ENCODE measurements around the gene PARD3.

PARD3 gene

DNA sequence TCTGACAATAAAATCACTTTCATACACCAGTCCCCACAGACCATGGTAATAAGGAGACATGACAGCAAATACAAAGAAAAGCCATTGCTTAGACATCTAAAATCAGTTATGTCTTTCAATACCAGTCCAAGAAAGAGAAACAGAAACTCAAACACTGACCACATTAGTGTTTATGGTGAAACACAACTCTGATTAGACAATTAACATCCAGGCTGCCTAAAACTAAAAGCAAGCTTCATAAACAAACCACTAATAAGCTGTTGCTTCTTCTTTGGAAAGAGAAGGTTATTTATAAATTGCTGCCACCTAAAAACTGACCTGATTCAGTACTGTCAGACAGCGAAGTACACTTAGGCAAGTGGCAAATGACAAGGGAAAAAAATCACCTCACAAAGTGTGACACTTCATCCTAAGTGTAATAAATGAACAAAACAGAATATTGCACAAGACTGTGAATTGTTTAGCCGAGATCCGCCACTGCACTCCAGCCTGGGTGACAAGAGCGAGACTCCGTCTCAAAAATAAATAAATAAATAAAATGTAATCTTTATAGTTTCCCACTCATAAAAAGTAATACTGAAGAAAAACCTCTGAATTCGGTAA is 277.4 kb downstream of the PARD3 start:
- DNase-seq (ENCODE audit: low spot score) = no peak

DNA sequence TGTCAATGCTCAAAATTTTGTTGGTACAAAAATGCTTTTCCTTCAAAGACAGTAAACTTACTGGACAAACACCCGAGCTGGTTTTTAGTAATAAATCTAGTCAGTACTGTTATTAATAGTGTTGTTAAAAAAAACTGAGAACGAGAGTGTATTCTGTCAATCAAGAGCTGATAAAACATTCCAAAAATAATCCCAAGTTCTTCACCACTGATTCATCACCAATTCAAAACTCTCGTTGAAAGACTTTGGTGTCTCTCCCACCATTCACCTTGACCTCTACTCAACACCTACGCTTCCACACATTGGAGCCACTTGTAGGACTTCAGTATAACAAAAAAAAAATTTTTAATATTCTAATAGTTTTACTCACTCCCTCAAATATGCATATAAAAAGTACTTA is 279.2 kb downstream of the PARD3 start:
- DNase-seq (ENCODE audit: low spot score) = no peak

DNA sequence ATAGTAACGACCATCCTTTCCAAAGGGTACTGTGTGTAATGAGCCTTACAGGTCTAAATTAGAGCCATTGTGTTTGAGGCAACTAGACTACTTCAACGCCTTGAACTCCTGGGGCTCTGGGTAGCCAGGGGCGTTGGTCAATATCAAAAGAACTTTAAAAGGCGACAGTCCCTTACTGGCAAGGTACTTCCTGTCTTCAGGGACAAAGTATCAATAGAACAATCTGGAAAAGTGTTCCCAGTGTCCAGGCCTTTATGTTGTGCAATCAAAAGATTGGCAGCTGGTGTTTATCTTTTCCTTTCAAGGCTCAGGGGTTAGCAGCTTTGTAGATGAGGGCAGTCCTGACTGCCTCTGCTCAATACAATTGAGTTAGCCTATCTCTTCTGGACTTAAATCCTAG is 284.3 kb downstream of the PARD3 start:
- DNase-seq (ENCODE audit: low spot score) = no peak

DNA sequence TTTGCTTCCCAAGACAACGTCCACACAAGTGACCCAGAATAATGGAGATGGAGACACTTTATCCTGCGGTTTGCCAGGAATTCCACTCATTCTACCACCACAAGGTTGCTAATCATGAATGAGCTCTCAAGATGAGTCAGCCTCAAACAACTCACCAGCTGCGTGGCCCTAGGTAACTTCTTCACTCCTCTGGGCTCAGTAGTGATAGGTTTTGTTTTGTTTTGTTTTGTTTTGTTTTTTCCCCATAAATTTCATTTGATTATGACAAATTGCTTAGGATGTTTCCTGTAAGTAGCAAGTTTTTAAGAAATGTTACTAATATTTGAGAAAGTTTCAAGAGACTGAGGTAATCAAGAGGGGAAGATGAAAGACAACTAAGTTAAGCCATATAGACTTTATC is 286.8 kb downstream of the PARD3 start:
- no peak for DNase-seq (ENCODE audit: low spot score)

DNA sequence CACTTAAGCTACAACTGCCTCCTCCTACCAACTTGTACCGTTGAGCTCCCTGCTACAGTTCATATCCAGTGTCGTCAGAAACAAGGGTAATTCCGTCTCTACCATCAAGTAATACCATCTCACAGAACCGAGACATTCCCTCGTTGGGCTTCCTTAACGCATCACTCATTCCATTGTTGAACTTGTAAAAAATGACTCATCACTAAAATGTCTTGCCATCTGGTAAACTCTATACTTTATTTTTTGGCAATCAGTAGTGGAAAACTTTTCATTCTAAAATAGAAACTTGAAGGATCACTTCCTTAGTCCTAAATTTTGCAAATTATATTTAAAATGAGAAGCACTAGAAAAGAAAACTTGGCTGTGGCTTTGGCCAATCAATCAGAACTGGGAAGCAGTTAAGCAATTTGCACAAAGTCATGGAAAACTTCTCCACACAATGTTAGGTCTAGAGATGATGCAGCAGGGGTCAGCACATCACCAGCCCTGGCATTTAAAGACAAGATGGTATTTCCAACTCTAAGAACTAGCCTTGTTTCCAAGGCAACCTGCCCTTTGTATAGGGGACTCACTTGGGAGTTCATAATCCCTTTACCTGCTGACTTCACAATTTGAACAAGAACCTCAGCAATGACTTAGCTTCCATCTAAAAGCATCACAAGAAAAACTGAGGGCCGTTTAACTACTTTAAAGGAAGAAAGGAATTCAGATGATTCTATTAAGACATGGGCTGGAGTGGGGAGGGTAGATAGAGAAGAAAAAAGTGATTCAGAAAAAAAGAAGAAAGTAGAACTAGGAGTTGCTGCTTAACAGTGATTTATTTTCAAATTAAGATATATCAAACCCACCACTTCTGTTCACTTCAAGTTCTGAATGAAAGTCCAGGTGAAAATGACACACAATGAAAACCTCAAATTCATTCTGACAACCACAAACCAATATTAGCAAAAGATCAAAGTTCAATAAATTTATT is 288.1 kb downstream of the PARD3 start:
- no peak for DNase-seq (ENCODE audit: low spot score)

DNA sequence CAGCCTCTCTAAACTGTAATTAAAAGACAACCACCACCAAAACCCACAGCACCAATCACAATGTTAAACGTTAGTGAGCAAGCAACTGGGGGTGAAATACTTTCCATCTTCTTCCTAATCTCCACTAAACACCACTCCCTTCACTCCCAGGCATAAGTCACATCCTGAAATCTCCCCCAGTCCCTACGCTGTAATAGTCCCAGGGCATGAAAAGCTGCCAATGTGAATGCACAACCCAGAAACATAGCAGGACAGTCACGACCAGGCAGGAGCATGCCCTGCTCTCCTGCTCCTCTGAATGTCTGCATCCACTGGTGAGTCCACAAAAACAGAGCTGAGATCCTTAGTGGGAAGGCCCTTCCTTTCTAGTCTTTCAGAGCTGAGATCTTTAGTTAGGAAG is 288.9 kb downstream of the PARD3 start:
- DNase-seq (ENCODE audit: low spot score) = no peak

DNA sequence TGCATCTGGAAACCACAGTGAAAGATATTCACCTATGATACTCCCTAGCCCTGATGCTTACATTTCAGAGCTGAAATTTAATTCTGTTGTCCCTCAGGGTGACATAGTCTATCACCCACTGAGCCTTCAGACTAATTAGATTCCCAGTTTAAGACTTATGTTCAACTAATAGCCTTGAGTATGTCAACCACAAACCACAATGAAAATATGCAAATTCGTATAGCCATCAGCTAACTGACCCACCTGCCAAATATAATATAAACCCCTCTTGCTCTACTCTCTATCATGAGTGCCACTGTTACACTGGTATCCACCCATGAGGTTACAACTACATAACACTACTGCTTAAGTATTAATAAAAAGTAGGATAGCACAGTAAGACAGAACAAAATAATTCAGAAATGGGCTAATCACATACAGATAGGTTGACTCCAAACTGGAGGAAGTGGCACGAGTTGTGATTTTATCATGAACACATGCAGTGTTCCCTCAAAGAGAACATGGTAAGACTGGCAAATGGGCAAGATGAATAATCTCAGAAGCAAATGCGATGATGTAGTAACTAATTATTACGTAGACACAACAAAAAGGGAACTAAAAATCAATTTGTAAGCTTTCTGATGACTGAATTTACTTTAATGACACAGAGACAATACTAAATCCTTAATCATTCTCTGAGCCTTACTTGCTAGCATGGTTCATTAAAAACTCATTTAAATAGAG is 290.6 kb downstream of the PARD3 start:
- DNase-seq (ENCODE audit: low spot score) = no peak

DNA sequence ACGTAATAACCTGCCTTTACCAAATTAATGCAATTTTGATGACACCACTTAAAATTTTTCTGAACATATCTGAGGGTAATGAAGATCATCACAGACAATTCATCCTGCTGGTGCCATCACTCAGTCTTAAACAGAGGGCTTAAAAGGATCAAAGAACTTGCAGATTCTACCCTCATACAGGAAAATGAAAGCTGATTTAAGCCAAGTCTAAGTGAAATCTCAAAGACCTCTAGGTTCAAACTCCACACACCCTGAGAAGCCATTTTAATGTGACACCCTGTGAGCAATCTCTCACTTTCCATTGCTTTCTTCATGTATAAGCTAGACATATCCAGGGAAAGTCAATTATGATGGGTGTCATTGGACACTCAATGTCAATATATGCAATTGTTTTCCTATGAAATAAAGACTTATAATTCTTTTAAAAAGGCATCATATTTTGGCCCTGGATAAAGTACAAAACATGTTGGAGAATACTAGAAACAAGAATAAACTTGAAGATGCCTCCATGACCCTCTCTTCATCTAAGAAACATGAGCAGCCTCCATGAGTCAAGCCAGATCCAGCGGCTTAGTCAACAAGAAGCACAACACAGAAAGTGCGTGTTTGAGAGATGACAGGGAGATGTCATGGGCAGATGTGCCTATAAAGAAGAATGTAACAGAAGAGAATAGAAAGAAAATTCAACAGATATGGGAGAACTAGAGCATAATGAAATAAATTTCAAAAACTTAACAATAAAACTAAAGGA is 291.9 kb downstream of the PARD3 start:
- no peak for DNase-seq (ENCODE audit: low spot score)

DNA sequence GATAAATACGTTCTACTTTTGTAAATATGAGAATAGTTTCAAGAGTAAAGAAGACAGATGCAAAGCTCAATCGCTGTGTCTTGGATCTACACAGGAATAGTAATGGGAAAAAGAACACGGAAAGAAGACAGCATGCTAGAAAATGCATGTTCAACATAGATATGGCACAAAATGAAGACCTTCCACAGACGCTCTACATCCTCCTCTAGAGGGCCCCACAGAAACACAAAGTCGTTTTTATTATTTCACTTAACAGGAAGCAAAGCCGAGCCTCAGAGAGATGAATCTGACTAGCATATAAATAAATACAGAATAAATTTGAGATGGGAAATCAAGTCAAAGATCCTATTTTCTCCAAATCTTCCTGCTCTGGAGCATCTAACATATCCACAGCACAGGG is 292.6 kb downstream of the PARD3 start:
- peak; percentile 26 for DNase-seq (ENCODE audit: low spot score)

DNA sequence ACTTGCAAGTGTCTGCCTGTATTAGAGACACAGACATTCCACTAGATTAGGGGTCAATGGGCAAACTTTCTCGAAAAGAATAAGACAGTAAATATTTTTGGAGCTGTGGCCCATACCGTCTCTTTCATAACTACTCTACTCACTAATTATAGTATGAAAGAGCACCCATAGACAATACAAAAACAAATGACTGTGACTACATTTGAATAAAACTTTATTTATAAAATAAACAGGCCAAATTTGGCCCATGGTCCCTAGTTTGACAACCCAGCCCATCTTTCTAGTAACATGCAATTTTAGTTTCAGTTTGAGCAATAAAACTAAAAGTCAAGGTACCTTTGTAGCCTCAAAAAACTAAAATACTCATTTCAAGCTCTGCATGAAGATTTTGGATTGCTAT is 294.6 kb downstream of the PARD3 start:
- DNase-seq (ENCODE audit: low spot score) = no peak

DNA sequence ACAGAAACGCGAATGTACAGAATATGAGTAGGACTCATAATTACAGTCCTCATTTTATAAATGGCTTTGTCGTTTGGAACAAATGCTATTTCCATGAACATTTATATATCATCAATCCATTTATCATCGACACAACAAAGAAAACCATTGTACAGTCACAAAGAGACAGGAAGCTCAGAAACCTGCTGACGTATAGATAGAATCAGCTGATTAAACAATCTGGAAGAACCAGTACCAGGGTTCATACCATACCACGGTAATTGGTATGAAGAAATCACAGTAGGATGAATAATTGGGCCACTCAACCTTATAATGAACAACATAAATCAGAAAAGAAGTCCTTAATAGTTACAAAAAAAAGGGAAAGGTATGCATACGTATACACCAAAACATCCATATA is 295.0 kb downstream of the PARD3 start:
- no peak for DNase-seq (ENCODE audit: low spot score)

DNA sequence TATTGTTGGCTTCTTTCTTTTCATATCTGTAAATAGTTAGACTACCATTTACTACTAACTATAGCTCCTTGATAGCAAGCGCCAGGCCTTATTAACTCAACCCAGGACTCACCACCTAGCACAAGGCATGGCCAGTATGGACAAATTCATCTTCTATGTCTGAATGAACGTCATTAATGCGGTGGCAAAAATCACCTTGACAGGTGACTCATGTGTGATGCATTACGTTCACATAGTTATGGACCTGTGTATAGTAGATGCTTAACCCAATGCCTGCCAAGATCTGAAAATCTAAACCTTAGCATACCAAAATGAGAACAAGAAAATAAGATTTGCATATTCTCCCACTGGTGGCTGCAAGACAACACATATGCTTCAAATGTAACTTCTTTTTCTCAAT is 300.8 kb downstream of the PARD3 start:
- DNase-seq (ENCODE audit: low spot score) = no peak

DNA sequence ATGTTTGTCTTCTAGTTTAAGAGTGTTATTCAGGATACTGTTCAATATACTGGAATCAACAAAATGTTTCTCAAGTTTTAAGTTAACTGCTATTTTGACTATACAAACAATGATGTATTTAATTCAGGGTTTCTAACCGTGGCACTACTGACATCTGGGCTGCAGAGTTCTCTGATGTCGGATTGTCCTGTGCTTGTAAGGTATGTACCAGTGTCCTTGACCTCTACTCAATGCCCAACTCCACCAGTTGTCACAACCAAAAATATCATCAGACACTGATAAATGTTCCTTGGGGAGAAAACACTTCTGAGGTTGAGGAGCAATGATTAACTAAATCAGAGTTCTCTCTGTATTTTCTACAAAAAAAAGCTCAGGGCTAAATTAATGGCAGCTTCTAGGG is 301.5 kb downstream of the PARD3 start:
- no peak for DNase-seq (ENCODE audit: low spot score)

DNA sequence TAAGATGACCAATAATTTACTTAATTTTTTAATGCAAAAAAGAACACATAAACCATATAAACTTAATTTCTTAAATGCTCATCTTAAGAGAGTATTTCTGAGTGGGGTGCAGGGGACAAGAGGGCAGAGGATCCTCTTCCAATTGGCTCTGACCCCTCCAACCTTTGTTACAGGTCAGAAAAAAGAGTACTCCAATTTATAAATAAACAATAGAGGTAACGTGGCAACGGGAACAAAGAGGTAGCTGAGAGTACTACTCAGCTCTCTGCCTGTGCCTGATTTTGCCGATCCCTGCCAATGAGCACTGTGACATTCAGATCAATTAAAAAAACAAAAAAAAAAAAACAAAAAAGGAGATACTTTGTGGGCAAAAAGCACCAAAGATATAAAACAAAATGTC is 307.9 kb downstream of the PARD3 start:
- no peak for DNase-seq (ENCODE audit: low spot score)

DNA sequence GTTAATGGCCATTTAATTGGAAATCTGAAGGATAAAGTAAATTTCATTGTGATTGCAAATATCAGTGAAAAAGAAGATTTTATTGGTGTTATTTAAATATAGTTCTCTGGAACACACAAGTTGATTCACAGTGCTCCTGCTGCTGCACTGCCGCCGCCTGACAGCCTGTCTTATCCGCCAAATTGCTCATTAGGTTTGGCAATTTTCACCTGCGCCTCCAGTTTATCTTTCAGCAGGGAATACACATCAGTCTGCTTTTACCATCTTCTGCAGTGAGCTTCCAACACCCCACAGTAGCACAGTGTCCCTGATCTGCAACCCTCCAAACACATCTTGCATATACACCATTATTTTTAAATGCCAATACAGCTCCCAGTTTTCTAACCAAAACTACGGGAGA is 308.3 kb downstream of the PARD3 start:
- DNase-seq (ENCODE audit: low spot score) = no peak

DNA sequence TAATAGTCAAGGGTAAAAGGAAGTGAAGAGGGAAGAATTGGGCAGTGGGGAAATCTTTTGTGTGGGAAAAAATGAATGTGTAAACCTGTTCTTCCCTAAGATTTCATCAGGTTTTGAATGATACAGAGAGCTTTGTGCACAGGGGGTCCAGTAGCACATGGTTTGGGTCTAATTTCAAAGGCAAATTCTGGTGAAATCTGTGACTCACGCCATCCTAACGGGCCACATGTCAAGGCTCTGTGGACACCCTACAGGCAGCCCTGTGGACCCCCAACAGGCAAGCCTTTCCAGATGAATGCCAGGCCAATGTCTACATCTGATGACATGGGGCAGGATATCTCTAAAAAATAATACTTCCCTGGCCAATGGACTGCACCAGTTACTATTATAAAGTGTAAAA is 309.8 kb downstream of the PARD3 start:
- no peak for DNase-seq (ENCODE audit: low spot score)

DNA sequence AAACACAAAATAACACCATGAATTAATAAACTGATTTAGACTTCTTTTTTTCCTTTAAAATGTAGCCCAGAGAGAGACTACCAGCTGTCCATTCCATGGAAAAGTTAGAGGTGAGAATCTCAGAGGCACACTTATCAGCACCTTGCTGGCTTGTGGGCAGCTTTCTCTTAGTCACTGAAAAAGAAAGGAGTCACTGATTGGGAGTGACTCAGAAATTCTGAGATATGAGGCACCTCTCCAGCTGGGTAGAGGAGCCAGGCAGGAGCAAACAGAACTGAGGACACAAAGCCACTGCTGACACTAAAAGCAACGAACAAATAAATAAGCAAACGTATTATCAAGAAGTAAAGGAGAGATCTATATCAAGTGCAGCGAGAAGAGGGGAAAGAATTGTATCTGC is 310.6 kb downstream of the PARD3 start:
- no peak for DNase-seq (ENCODE audit: low spot score)

DNA sequence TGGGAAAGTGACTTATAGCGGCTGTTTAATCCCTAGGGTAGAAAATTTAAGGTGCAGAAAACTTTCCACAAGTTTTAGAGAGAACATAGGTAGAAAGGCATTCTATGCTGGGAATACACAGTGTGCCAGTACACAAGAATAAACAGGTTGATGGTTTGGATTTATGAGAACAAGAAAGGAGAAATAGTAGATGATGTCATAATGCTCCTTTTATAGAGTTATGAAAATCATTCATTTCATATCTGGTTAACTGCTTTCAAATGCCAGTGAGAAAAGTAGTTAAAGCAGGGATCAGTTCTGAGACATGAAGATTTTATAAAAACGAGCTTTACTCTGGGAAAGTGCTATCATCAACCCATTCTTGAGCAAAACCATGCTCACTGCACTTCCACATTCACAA is 311.4 kb downstream of the PARD3 start:
- DNase-seq (ENCODE audit: low spot score) = no peak

DNA sequence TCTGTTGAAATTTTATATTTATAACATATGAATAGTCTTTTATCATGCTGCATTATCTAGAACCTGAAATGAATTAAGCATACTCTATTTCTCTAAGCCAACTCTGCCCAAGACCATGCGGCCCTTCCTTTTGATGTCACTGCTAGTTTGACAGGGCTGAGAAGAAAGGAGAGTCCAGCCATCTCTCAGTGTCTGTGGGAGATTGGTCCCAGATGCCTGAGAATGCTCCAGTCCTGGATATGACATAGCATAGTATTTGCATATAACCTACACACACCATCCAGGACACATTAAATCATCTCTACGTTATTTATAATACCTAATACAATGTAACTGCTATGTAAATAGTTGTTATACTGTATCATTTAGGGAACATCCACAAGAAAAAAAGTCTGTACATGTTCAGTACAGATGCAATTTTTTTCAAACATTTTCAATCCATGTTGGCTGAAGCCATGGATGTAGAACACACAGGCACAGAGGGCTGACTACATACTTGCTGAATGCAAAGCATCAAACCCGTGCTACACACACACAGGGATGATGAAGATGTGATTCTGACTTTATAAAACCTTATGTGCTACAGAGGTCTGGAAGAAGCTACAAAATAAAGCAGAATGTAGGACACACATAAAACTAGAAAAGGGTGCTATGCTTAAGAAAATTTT is 315.4 kb downstream of the PARD3 start:
- DNase-seq (ENCODE audit: low spot score) = no peak

DNA sequence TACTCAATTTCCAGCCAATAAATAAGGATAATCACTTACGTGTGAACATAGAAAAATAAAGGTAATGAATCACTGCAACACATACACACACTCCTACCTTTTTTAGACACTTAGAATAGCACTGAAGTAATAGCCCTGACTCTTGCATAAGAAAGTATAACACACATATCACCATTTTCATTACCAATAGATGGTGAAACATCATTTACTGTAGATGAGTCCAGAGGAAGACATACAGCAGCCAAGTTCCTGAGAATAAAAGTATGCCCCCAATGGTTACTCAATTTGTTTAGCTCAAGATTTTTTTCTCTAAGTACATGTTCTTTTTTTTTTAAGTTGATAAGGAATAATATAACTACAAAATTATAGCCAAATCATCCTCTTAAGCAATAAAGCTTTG is 316.3 kb downstream of the PARD3 start:
- DNase-seq (ENCODE audit: low spot score) = no peak

DNA sequence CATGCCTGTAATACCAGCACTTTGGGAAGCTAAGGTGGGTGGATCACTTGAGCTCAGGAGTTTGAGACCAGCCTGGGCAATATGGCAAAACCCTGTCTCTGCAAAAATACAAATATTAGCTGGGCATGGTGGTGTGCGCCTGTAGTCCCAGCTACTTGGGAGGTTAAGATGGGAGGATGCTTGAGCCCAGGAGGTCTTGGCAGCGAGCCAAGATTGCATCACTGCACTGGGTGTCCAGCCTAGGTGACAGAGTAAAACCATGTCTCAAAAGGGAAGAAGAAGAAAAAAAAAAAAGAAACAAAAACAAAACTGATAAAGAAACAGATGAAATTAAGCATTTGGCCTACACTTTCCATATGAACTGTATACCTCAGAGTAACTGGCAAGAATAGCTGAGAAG is 319.2 kb downstream of the PARD3 start:
- DNase-seq (ENCODE audit: low spot score) = no peak

DNA sequence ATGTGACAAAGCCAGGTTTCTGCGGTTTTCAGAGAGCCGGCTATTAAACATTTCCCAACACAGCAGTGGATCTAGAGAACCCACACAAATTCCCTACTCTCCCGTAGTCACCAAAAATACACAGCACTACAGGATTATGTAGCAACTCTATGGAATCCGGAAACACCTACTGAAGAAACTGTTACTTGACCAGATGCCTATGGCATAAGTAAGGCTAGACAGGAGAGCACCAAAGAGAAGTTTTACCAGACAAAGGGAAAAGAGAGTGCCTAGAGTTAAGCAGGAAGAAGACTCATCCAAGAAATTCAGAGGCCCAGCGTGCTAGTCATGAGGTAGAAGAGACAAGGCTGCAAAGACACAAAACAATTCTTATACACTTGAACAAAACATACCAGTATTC is 321.1 kb downstream of the PARD3 start:
- DNase-seq (ENCODE audit: low spot score) = no peak

All from globus pallidus (tissue), 1 donor.